BJ (cell line): Measurements from ENCODE around the gene B3GNT8. TPM values are rescaled to one million over a fixed set of nuclear protein-coding genes. Genes with fewer than 3 reads are reported as not detected.

Experiments
- CTCF ChIA-PET: fragments of 350-600 bp; formaldehyde crosslinking; extraction: SDS; loops from one replicate; lab custom pipeline; 2021; ENCODE audit warnings: antibody characterized with exemption, inconsistent platforms; lab: Yijun Ruan, JAX
- POLR2A ChIA-PET: fragments of 300-600 bp; sonication (Branson Sonifier 250); formaldehyde crosslinking; extraction: SDS; loops from one replicate; lab custom pipeline; 2021; ENCODE audit warnings: antibody characterized with exemption; lab: Charles Lee
- DNase-seq: peaks from one replicate; pipeline ENCODE4 v3.0.0-alpha.2; 2011; ENCODE audit warnings: low read depth
- H3K27me3 ChIP-seq: 2 replicates; pipeline ENCODE4 v1.6.0; 2011; ENCODE audit warnings: low read length; ENCODE audit not compliant: control insufficient read depth, insufficient read depth
- H3K36me3 ChIP-seq: 2 replicates; pipeline ENCODE4 v1.5.1; 2011; ENCODE audit warnings: low read length; ENCODE audit not compliant: control insufficient read depth, insufficient read depth
- H3K4me3 ChIP-seq: 2 replicates; pipeline ENCODE4 v1.5.1; 2011; ENCODE audit warnings: low read depth, mild to moderate bottlenecking, control low read depth, low read length
- CTCF ChIP-seq: IDR thresholded peaks from 2 replicates; pipeline ENCODE4 v1.5.1; 2011; ENCODE audit warnings: low read depth, mild to moderate bottlenecking, control low read depth, inconsistent platforms, low read length, moderate library complexity; ENCODE audit not compliant: insufficient read depth
- polyA plus RNA-seq: library from polyadenylated mRNA; depleted of rRNA; stranded (reverse); fragments of >200 nt; gene quantifications from 2 replicates; pipeline ENCODE4 v1.2.3, GENCODE V29; 2011

Gene B3GNT8
- polyA plus RNA-seq, 1 experiment: 0.36 TPM

GRCh38 chr19:41447732-41448332 is 20.7 kb upstream of the B3GNT8 start:
- no peak overlapping the region for H3K4me3 ChIP-seq
- CTCF ChIA-PET: interaction anchor here (1.5 to 14.7 kb wide), 3 partner anchors 9 to 121 kb away, joined by 6 to 205 read pairs (median 32); partner anchors contain the start of gene DMAC2
- H3K36me3 ChIP-seq: no peaks in the 10 kb centered on the region
- TF ChIP-seq CTCF: no peak
- DNase-seq: no peak
- POLR2A ChIA-PET: no interaction called here
- peaks cover 3% of the 10 kb centered on the region; the same call in 1 of the 2 replicates for H3K27me3 ChIP-seq

- Histone ChIP-seq H3K27me3 (peaks cover 3% of the 10 kb centered on the region; the same call in 1 of the 2 replicates), H3K4me3 (no peak overlapping the region), H3K36me3 (no peaks in the 10 kb centered on the region)
- no peak for DNase-seq
- ChIA-PET CTCF (interaction anchor here (14.7 kb wide), 1 partner anchor 123 kb away, joined by 205 read pairs; no protein-coding TSS in a partner anchor), POLR2A (no interaction called here)
- no peak for TF ChIP-seq CTCF
Measured at GRCh38 chr19:41445575-41445974, 18.4 kb upstream of the B3GNT8 start.

GRCh38 chr19:41443813-41444455 is 16.8 kb upstream of the B3GNT8 start:
- peaks cover 3% of the 10 kb centered on the region; the same call in 1 of the 2 replicates for H3K27me3 ChIP-seq
- no peak for DNase-seq
- no peaks in the 10 kb centered on the region for H3K36me3 ChIP-seq
- H3K4me3 ChIP-seq: no peak overlapping the region
- POLR2A ChIA-PET: no interaction called here
- CTCF ChIA-PET: interaction anchor here (14.7 kb wide), 1 partner anchor 125 kb away, joined by 205 read pairs; no protein-coding TSS in a partner anchor
- TF ChIP-seq CTCF: no peak

- H3K27me3 ChIP-seq: peaks cover 3% of the 10 kb centered on the region; the same call in 1 of the 2 replicates
- no peak within 1 kb of the TSS for H3K4me3 ChIP-seq
- no peak for DNase-seq
- no peak for TF ChIP-seq CTCF
- H3K36me3 ChIP-seq: no peaks in the 10 kb centered on the region
- POLR2A ChIA-PET: no interaction called here
- CTCF ChIA-PET: interaction anchor here (0.7 to 14.7 kb wide), 2 partner anchors 97 to 126 kb away, joined by 3 to 205 read pairs; no protein-coding TSS in a partner anchor
Measured at GRCh38 chr19:41442473-41443355, 15.5 kb upstream of the B3GNT8 start, which contains the start of gene ERICH4. Gene ERICH4 (plus strand): TSS chr19:41443156. CDS start chr19:41443170, 14 bp downstream.
